Astrocyte (in vitro differentiated cells and primary cell): ENCODE results near the gene SLC4A9.

Experiments used
- CTCF ChIP-seq: IDR thresholded peaks from 2 replicates; pipeline ENCODE4 v1.5.1; 2011; ENCODE audit warnings: low read depth, mild to moderate bottlenecking, inconsistent platforms, low read length, moderate library complexity; ENCODE audit not compliant: insufficient read depth
- EZH2 ChIP-seq: IDR thresholded peaks from 2 replicates; pipeline ENCODE4 v1.6.1; 2012; ENCODE audit warnings: mild to moderate bottlenecking, low read length, inconsistent platforms; ENCODE audit not compliant: insufficient read depth

DNA sequence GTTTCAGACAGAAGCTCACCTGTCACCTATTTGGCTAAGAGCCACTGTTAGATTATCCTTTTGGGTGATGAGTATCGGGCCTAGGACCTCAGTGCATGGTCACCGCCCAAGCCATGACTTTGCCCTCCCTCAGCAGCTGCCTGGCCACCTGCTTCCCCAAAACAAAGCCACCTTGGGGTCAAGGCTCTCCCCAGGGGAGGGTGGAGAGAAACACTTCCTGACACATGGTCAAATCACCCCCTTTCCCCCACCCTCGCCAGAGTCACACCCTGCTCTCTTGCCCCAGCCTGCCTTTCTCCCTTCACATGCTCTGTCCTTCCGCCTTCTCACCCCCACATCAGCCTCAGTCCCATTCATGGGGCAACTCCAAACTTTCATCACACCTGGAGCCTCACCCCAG is 11.9 kb upstream of the SLC4A9 start:
- TF ChIP-seq EZH2 (no peak), CTCF (no peak)
